Measurements from ENCODE around the gene SSX5.
"Not testable (repeated sequence)": the region's sequence is repeated elsewhere in the genome, so short reads cannot be mapped to it uniquely, and the experiment has no call there.

Gene SSX5

GRCh38 chrX:48196745-48197201 is at the start of gene SSX5:
SSX5 (minus strand) TSS chrX:48196795; CDS start chrX:48195358, 1,437 bp downstream.
- DNase-seq = no peak

GRCh38 chrX:48224196-48224595 is 27.6 kb upstream of the SSX5 start:
- DNase-seq = not testable (repeated sequence)

GRCh38 chrX:48214341-48214740 is 17.7 kb upstream of the SSX5 start:
- DNase-seq = not testable (repeated sequence)

GRCh38 chrX:48190024-48190423 is 6.6 kb downstream of the SSX5 start:
- not testable (repeated sequence) for DNase-seq

- DNase-seq = not testable (repeated sequence)
Measured at GRCh38 chrX:48181882-48182281, 14.7 kb downstream of the SSX5 start.

- DNase-seq = no peak
Measured at GRCh38 chrX:48180811-48181210, 15.8 kb downstream of the SSX5 start.

- no peak for DNase-seq
Measured at GRCh38 chrX:48179691-48180090, 16.9 kb downstream of the SSX5 start.

GRCh38 chrX:48166322-48166721 is 30.3 kb downstream of the SSX5 start:
- not testable (repeated sequence) for DNase-seq

GRCh38 chrX:48165241-48165640 is 31.4 kb downstream of the SSX5 start:
- no peak for DNase-seq

GRCh38 chrX:48156014-48156413 is 40.6 kb downstream of the SSX5 start:
- no peak for DNase-seq

GRCh38 chrX:48154796-48155195 is 41.8 kb downstream of the SSX5 start:
- DNase-seq = no peak

- no peak for DNase-seq
Measured at GRCh38 chrX:48153769-48154168, 42.8 kb downstream of the SSX5 start.

- DNase-seq = peak in 1 of 2 donors; percentile 16
Measured at GRCh38 chrX:48142697-48143096, 53.9 kb downstream of the SSX5 start.

GRCh38 chrX:48141810-48142508 is 54.6 kb downstream of the SSX5 start:
- not testable (repeated sequence) for DNase-seq

- not testable (repeated sequence) for DNase-seq
Measured at GRCh38 chrX:48139076-48139475, 57.5 kb downstream of the SSX5 start.

Data from stimulated activated CD4-positive, alpha-beta T cell treated with anti-CD3 and anti-CD28 coated beads, Interleukin-2, amount 100 ng/mL, for 48 hours (primary cell).